Measurements from ENCODE around the gene MTSS2. TPM values are rescaled to one million over a fixed set of nuclear protein-coding genes. Genes with fewer than 3 reads are reported as not detected.

MTSS2 gene
- total and polyA plus RNA-seq, 2 of the 8 experiments (the other 6 are each of a cell fraction or from before 2014, with no cell fraction given): 23.3 to 36.7 TPM

GRCh38 chr16:70680495-70681381 lies 5.1 kb downstream of the MTSS2 start:
- H4K20me1 ChIP-seq (replicated peaks in 1 of 2; ENCODE audit: control insufficient read depth in 1 of 2, insufficient read depth in 2 of 2, low read length in 2 of 2): peaks cover 6 to 8% of the 10 kb centered on the region in 2 experiments
- 0 out of 2 replicates have a peak overlapping the region, but pooled peaks have one; percentile 35 for H2BK5ac ChIP-seq (ENCODE audit: low read depth, low read length)
- H2AK5ac ChIP-seq (ENCODE audit: low read depth, low read length): 0 out of 2 replicates have a peak overlapping the region, but pooled peaks have one; percentile 39
- peaks cover 3% of the 10 kb centered on the region; the same call in 1 of the 2 replicates for H3K79me1 ChIP-seq (ENCODE audit: low read depth, low read length)
- no peak overlapping the region for H3K56ac ChIP-seq (replicated peaks; ENCODE audit: insufficient read length, low read depth, low read length)
- no peak overlapping the region for H4K91ac ChIP-seq (replicated peaks; ENCODE audit: insufficient read length, low read length)
- no peak overlapping the region for H4K5ac ChIP-seq (ENCODE audit: insufficient read length, low read depth, low read length)
- no peak overlapping the region for H3K27ac ChIP-seq (ENCODE audit: low read depth, low read length)
- ChIA-PET CTCF (ENCODE audit: partially characterized antibody) (interaction anchor here (0.6 to 8.0 kb wide), 19 partner anchors 9 to 898 kb away, joined by 3 to 148 read pairs (median 7); no protein-coding TSS in a partner anchor), POLR2A (ENCODE audit: partially characterized antibody) (interaction anchor here (0.9 to 2.4 kb wide), 4 partner anchors 13 to 91 kb away, joined by 3 to 8 read pairs (median 6); no protein-coding TSS in a partner anchor)
- peaks cover 6% of the 10 kb centered on the region; the same call in 1 of the 2 replicates for H3K23me2 ChIP-seq (ENCODE audit: low read depth, low read length)
- no peak overlapping the region for H3K23ac ChIP-seq (ENCODE audit: insufficient read length)
- peaks cover 0 to under 1% (median 0%) of the 10 kb centered on the region in 4 experiments; a peak in 1 of 8 replicates for H3K36me3 ChIP-seq (ENCODE audit: control insufficient read depth in 2 of 4, insufficient read depth in 4 of 4, low read length in 3 of 4)
- H3K9me3 ChIP-seq (ENCODE audit: insufficient read depth in 2 of 2, low read depth in 1 of 2, low read length in 1 of 2): no peaks in the 10 kb centered on the region
- H3K79me2 ChIP-seq (ENCODE audit: control insufficient read depth in 1 of 2, insufficient read depth in 2 of 2, low read length in 2 of 2): no peaks in the 10 kb centered on the region; a peak in 1 of 4 replicates
- peak overlapping the region in 1 of 4 experiments; percentile 47; a peak in 1 of 8 replicates for H3K4me3 ChIP-seq (ENCODE audit: extremely low read depth in 1 of 4, insufficient read depth in 2 of 4, low read depth in 3 of 4, low read length in 4 of 4)
- peaks cover 0 to 17% (median 5%) of the 10 kb centered on the region in 4 experiments; a peak in 5 of 7 replicates for H3K4me1 ChIP-seq (replicated peaks in 1 of 4; ENCODE audit: control insufficient read depth in 3 of 4, insufficient read depth in 4 of 4, low read length in 3 of 4)
- H2BK12ac ChIP-seq (ENCODE audit: low read depth, low read length): peak overlapping the region; percentile 80; the same call in 1 of the 2 replicates
- H4K8ac ChIP-seq (ENCODE audit: extremely low read depth, insufficient read depth, low read length): peak overlapping the region; percentile 93
- WGBS, 2 experiments (ENCODE audit: extremely low coverage in 1 of 2, insufficient coverage in 1 of 2, insufficient read length in 1 of 2, insufficient replicate concordance in 2 of 2, low coverage in 1 of 2, low lambda C conversion rate in 2 of 2, missing lambda C conversion rate in 1 of 2): 93% methylated on average over 13 of the region's 18 CpGs; no CpG with 5 or more reads in 1 of the 2 experiments
- H3K4me2 ChIP-seq (ENCODE audit: insufficient read depth in 1 of 2, low read depth in 2 of 2, low read length in 2 of 2): peak overlapping the region in 1 of 2 experiments; percentile 58; a peak in 1 of 4 replicates
- peak overlapping the region; percentile 29; the same call in 1 of the 2 replicates for H2BK15ac ChIP-seq (ENCODE audit: low read length)
- peaks cover 0 to 8% (median 3%) of the 10 kb centered on the region in 4 experiments; a peak in 4 of 7 replicates for H3K27me3 ChIP-seq (replicated peaks in 1 of 4; ENCODE audit: control insufficient read depth in 3 of 4, extremely low read depth in 1 of 4, insufficient read depth in 3 of 4, low read length in 3 of 4)
- no peak overlapping the region for H3K14ac ChIP-seq (ENCODE audit: insufficient read length)
- no peak overlapping the region for H3K4ac ChIP-seq (replicated peaks; ENCODE audit: insufficient read length, low read depth, low read length)
- FAIRE-seq: no peak
- no peak overlapping the region for H2AFZ ChIP-seq (ENCODE audit: low read length)
- DNase-seq (ENCODE audit: low read depth in 1 of 2, low spot score in 2 of 2): no peak
- TF ChIP-seq KDM1A (IDR thresholded peaks at IDR 0.05; ENCODE audit: borderline replicate concordance, low read length): peak; percentile 91; the same call in 1 of the 2 replicates
- TF ChIP-seq, protein P1, sequence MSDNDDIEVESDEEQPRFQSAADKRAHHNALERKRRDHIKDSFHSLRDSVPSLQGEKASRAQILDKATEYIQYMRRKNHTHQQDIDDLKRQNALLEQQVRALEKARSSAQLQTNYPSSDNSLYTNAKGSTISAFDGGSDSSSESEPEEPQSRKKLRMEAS (IDR thresholded peaks at IDR 0.05): no peak
- peak in 1 of 2 experiments; percentile 67; a peak in 1 of 4 replicates for TF ChIP-seq HDAC2 (IDR thresholded peaks at IDR 0.05; ENCODE audit: borderline replicate concordance in 1 of 2, low read depth in 2 of 2, low read length in 2 of 2)
- no peak overlapping the region for H2BK20ac ChIP-seq (ENCODE audit: low read length)
- H3K18ac ChIP-seq (ENCODE audit: extremely low read depth, low read length): no peak overlapping the region
- H2BK120ac ChIP-seq (replicated peaks; ENCODE audit: low read depth, low read length): no peak overlapping the region
- no peak overlapping the region for H3K9ac ChIP-seq (replicated peaks in 1 of 4; ENCODE audit: extremely low read depth in 1 of 4, low read depth in 3 of 4, low read length in 3 of 4)

All from H1 (cell line).